HEK293 (cell line): Measurements from ENCODE around the gene XPR1.
A peak's percentile ranks its signal among the peaks of the same experiment; 100 is the strongest.

Experiments used
- ATF2 ChIP-seq: fragments of 450-650 bp; formaldehyde crosslinking; IDR thresholded peaks from 2 replicates; pipeline ENCODE4 v1.5.1; 2016; ENCODE audit warnings: missing biosample characterization, missing genetic modification characterization, low read depth
- GLIS1 ChIP-seq: fragments of 450-650 bp; formaldehyde crosslinking; IDR thresholded peaks from 2 replicates; pipeline ENCODE4 v1.5.1; 2016; ENCODE audit warnings: missing biosample characterization, missing genetic modification characterization
- KLF8 ChIP-seq: fragments of 450-650 bp; formaldehyde crosslinking; IDR thresholded peaks from 2 replicates; pipeline ENCODE4 v1.5.1; 2016; ENCODE audit warnings: missing biosample characterization, missing genetic modification characterization
- PRDM10 ChIP-seq: fragments of 450-650 bp; formaldehyde crosslinking; IDR thresholded peaks from 2 replicates; pipeline ENCODE4 v1.5.1; 2016; ENCODE audit warnings: missing biosample characterization, missing genetic modification characterization
- REPIN1 ChIP-seq: fragments of 450-650 bp; formaldehyde crosslinking; IDR thresholded peaks from 2 replicates; pipeline ENCODE4 v1.5.1; 2017; ENCODE audit warnings: missing biosample characterization, missing genetic modification characterization, low read depth
- SALL2 ChIP-seq: fragments of 450-650 bp; formaldehyde crosslinking; IDR thresholded peaks from 2 replicates; pipeline ENCODE4 v1.5.0; 2017; ENCODE audit warnings: missing biosample characterization, mild to moderate bottlenecking, missing genetic modification characterization, borderline replicate concordance
- SCRT1 ChIP-seq: fragments of 450-650 bp; formaldehyde crosslinking; IDR thresholded peaks from 2 replicates; pipeline ENCODE4 v1.5.1; 2016; ENCODE audit warnings: missing biosample characterization, missing genetic modification characterization, borderline replicate concordance
- SP7 ChIP-seq: fragments of 450-650 bp; formaldehyde crosslinking; IDR thresholded peaks from 2 replicates; pipeline ENCODE4 v1.5.1; 2016; ENCODE audit warnings: missing biosample characterization, missing genetic modification characterization
- ZBTB17 ChIP-seq: fragments of 450-650 bp; formaldehyde crosslinking; IDR thresholded peaks from 2 replicates; pipeline ENCODE4 v1.5.1; 2016; ENCODE audit warnings: missing biosample characterization, missing genetic modification characterization
- ZBTB20 ChIP-seq: fragments of 450-650 bp; formaldehyde crosslinking; IDR thresholded peaks from 2 replicates; pipeline ENCODE4 v1.5.1; 2016; ENCODE audit warnings: missing biosample characterization, missing genetic modification characterization
- ZBTB7A ChIP-seq: fragments of 450-650 bp; formaldehyde crosslinking; IDR thresholded peaks from 2 replicates; pipeline ENCODE4 v1.5.1; 2016; ENCODE audit warnings: low read depth, missing biosample characterization, missing genetic modification characterization
- ZEB2 ChIP-seq: fragments of 450-650 bp; formaldehyde crosslinking; IDR thresholded peaks from 2 replicates; pipeline ENCODE4 v1.5.1; 2016; ENCODE audit warnings: missing biosample characterization, missing genetic modification characterization
- ZFP3 ChIP-seq: fragments of 450-650 bp; formaldehyde crosslinking; IDR thresholded peaks from 2 replicates; pipeline ENCODE4 v1.5.1; 2016; ENCODE audit warnings: low read depth, missing biosample characterization, missing genetic modification characterization
- ZNF2 ChIP-seq: fragments of 450-650 bp; formaldehyde crosslinking; IDR thresholded peaks from 2 replicates; pipeline ENCODE4 v1.5.1; 2016; ENCODE audit warnings: missing biosample characterization, missing genetic modification characterization
- ZNF214 ChIP-seq: fragments of 450-650 bp; formaldehyde crosslinking; IDR thresholded peaks from 2 replicates; pipeline ENCODE4 v1.5.1; 2017; ENCODE audit warnings: missing biosample characterization, mild to moderate bottlenecking, missing genetic modification characterization, borderline replicate concordance
- ZNF223 ChIP-seq: fragments of 450-650 bp; formaldehyde crosslinking; IDR thresholded peaks from 2 replicates; pipeline ENCODE4 v1.5.1; 2016; ENCODE audit warnings: missing biosample characterization, missing genetic modification characterization
- ZNF350 ChIP-seq: fragments of 450-650 bp; formaldehyde crosslinking; IDR thresholded peaks from 2 replicates; pipeline ENCODE4 v1.5.0; 2017; ENCODE audit warnings: missing biosample characterization, mild to moderate bottlenecking, missing genetic modification characterization
- ZNF354C ChIP-seq: fragments of 450-650 bp; formaldehyde crosslinking; IDR thresholded peaks from 2 replicates; pipeline ENCODE4 v1.5.1; 2016; ENCODE audit warnings: missing biosample characterization, missing genetic modification characterization, low read depth, borderline replicate concordance
- ZNF362 ChIP-seq: fragments of 450-650 bp; formaldehyde crosslinking; IDR thresholded peaks from 2 replicates; pipeline ENCODE4 v1.5.1; 2016; ENCODE audit warnings: missing biosample characterization, missing genetic modification characterization
- ZNF391 ChIP-seq: fragments of 450-650 bp; formaldehyde crosslinking; IDR thresholded peaks from 2 replicates; pipeline ENCODE4 v1.5.1; 2016; ENCODE audit warnings: low read depth, missing biosample characterization, missing genetic modification characterization, borderline replicate concordance
- ZNF394 ChIP-seq: fragments of 450-650 bp; formaldehyde crosslinking; IDR thresholded peaks from 2 replicates; pipeline ENCODE4 v1.5.1; 2016; ENCODE audit warnings: missing biosample characterization, missing genetic modification characterization, mild to moderate bottlenecking, moderate library complexity, borderline replicate concordance
- ZNF449 ChIP-seq: fragments of 450-650 bp; formaldehyde crosslinking; IDR thresholded peaks from 2 replicates; pipeline ENCODE4 v1.5.1; 2017; ENCODE audit warnings: missing biosample characterization, mild to moderate bottlenecking, missing genetic modification characterization, moderate library complexity
- ZNF580 ChIP-seq: fragments of 450-650 bp; formaldehyde crosslinking; IDR thresholded peaks from 2 replicates; pipeline ENCODE4 v1.5.1; 2016; ENCODE audit warnings: missing biosample characterization, missing genetic modification characterization
- ZNF654 ChIP-seq: fragments of 450-650 bp; formaldehyde crosslinking; IDR thresholded peaks from 2 replicates; pipeline ENCODE4 v1.5.1; 2016; ENCODE audit warnings: low read depth, missing biosample characterization, missing genetic modification characterization
- ZNF660 ChIP-seq: fragments of 450-650 bp; IDR thresholded peaks from 2 replicates; pipeline ENCODE4 v1.5.1; 2018; ENCODE audit warnings: missing biosample characterization, mild to moderate bottlenecking, missing genetic modification characterization
- ZNF692 ChIP-seq: fragments of 450-650 bp; formaldehyde crosslinking; IDR thresholded peaks from 2 replicates; pipeline ENCODE4 v1.5.1; 2016; ENCODE audit warnings: missing biosample characterization, missing genetic modification characterization
- ZNF837 ChIP-seq: fragments of 450-650 bp; formaldehyde crosslinking; IDR thresholded peaks from 2 replicates; pipeline ENCODE4 v1.5.1; 2016; ENCODE audit warnings: missing biosample characterization, missing genetic modification characterization

The XPR1 gene

DNA sequence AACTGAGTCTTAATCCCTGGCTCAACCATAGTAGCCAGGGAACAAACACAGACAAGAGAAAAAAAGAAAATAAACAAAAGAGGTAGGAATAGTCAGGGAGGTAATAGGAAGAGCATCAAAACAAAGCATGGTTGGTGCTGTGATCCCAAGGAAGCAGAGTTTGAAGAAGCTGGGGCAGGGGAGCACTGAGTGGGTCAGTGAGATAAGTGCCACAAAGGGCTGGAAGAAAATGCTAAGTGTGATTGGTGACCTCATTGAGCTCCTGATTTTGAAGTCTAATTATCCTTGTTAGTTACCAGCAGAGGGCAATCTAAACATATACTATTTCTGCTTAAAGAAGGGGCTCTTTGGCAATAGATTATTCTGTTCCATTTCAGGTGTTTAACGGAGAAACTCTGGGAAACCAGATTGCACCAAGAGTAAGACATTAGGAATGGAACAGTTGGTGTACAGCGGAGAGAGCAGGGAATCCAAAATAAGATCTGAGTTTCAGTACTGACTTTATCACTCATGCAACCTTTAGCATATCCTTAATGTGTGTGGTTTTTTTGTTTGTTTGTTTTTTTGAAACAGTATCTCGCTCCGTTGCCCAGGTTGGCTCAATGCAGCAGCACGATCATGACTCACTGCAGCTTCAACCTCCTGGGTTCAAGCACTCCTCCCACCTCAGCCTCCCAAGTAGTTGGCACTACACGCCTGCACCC lies 250.1 kb downstream of the XPR1 start (continued):
- TF ChIP-seq REPIN1 (tag by site-specific recombination) (0 out of 2 replicates have a peak, but pooled peaks have one; percentile 56), GLIS1 (tag by site-specific recombination) (peak; percentile 66), SCRT1 (tag by site-specific recombination) (no peak), ZNF580 (tag by site-specific recombination) (0 out of 2 replicates have a peak, but pooled peaks have one; percentile 25), ZNF2 (tag by site-specific recombination) (peak; percentile 57; the same call in 1 of the 2 replicates), ZNF362 (tag by site-specific recombination) (peak; percentile 68; the same call in 1 of the 2 replicates), ZNF354C (tag by site-specific recombination) (no peak), ZNF654 (peak; percentile 87), ZNF837 (tag by site-specific recombination) (no peak), PRDM10 (tag by site-specific recombination) (peak; percentile 62), SALL2 (tag by site-specific recombination) (no peak), ZEB2 (peak; percentile 35; the same call in 1 of the 2 replicates), ZNF394 (peak; percentile 47; the same call in 1 of the 2 replicates), ZFP3 (no peak), KLF8 (tag by site-specific recombination) (0 out of 2 replicates have a peak, but pooled peaks have one; percentile 29), ZBTB7A (0 out of 2 replicates have a peak, but pooled peaks have one; percentile 71), ZNF449 (tag by site-specific recombination) (no peak), ZBTB20 (tag by site-specific recombination) (0 out of 2 replicates have a peak, but pooled peaks have one; percentile 6), ZNF223 (tag by site-specific recombination) (0 out of 2 replicates have a peak, but pooled peaks have one; percentile 28), ZBTB17 (tag by site-specific recombination) (peak; percentile 92), ZNF660 (tag by site-specific recombination) (peak; percentile 65; the same call in 1 of the 2 replicates), ATF2 (tag by site-specific recombination) (peak; percentile 83), ZNF692 (tag by site-specific recombination) (peak; percentile 54; the same call in 1 of the 2 replicates), ZNF350 (tag by site-specific recombination) (no peak), ZNF391 (tag by site-specific recombination) (no peak), ZNF214 (tag by site-specific recombination) (no peak), SP7 (peak; percentile 50; the same call in 1 of the 2 replicates)
